GM21367 (cell line): Measurements from ENCODE around the gene TYW1.
A peak's percentile ranks its signal among the peaks of the same experiment; 100 is the strongest.
"Not testable (repeated sequence)": the region's sequence is repeated elsewhere in the genome, so short reads cannot be mapped to it uniquely, and the experiment has no call there.

Experiments used
- ATAC-seq: cut with Tn5 transposase; IDR thresholded peaks from one replicate; pipeline ENCODE4 v1.9.1; 2021; ENCODE audit not compliant: unreplicated experiment

The TYW1 gene

GRCh38 chr7:66994051-66994450 is 2.6 kb upstream of the TYW1 start:
- ATAC-seq, result not testable (repeated sequence)

GRCh38 chr7:66994691-66995049 is 2.0 kb upstream of the TYW1 start:
- ATAC-seq, result peak; percentile 33

GRCh38 chr7:66995050-66995776 is 1.4 kb upstream of the TYW1 start, which contains the start of gene SBDS:
SBDS (minus strand) TSS chr7:66995586; CDS start chr7:66995417, 169 bp downstream.
- ATAC-seq, result peak; percentile 40

GRCh38 chr7:67000601-67001258 is 4.1 kb downstream of the TYW1 start:
- not testable (repeated sequence) for ATAC-seq

- not testable (repeated sequence) for ATAC-seq
Measured at GRCh38 chr7:67004145-67004544, 7.5 kb downstream of the TYW1 start.

GRCh38 chr7:67006965-67007364 is 10.3 kb downstream of the TYW1 start:
- ATAC-seq, result no peak

- no peak for ATAC-seq
Measured at GRCh38 chr7:67008260-67008659, 11.6 kb downstream of the TYW1 start.

GRCh38 chr7:67009677-67010076 is 13.0 kb downstream of the TYW1 start:
- not testable (repeated sequence) for ATAC-seq

GRCh38 chr7:67014076-67014622 is 17.5 kb downstream of the TYW1 start:
- ATAC-seq, result not testable (repeated sequence)

GRCh38 chr7:67017971-67018370 is 21.3 kb downstream of the TYW1 start:
- not testable (repeated sequence) for ATAC-seq

GRCh38 chr7:67018940-67019339 is 22.3 kb downstream of the TYW1 start:
- ATAC-seq, result no peak

- no peak for ATAC-seq
Measured at GRCh38 chr7:67019562-67020390, 23.1 kb downstream of the TYW1 start.

- ATAC-seq, result no peak
Measured at GRCh38 chr7:67021260-67021659, 24.6 kb downstream of the TYW1 start.

GRCh38 chr7:67022511-67022910 is 25.9 kb downstream of the TYW1 start:
- ATAC-seq, result no peak

GRCh38 chr7:67025459-67025858 is 28.8 kb downstream of the TYW1 start:
- ATAC-seq, result not testable (repeated sequence)

- not testable (repeated sequence) for ATAC-seq
Measured at GRCh38 chr7:67031685-67032084, 35.1 kb downstream of the TYW1 start.

- no peak for ATAC-seq
Measured at GRCh38 chr7:67033251-67033650, 36.6 kb downstream of the TYW1 start.

GRCh38 chr7:67036432-67037395 is 40.1 kb downstream of the TYW1 start:
- not testable (repeated sequence) for ATAC-seq

- ATAC-seq, result not testable (repeated sequence)
Measured at GRCh38 chr7:67040832-67041231, 44.2 kb downstream of the TYW1 start.
